Breast epithelium (tissue), 4 donors: Measurements from ENCODE around the gene AKT3. TPM values are rescaled to one million over a fixed set of nuclear protein-coding genes. Genes with fewer than 3 reads are reported as not detected.

Experiments
- DNase-seq, 2 donors: peaks; one replicate each; pipeline ENCODE4 v3.0.0-alpha.2; 2019; ENCODE audit warnings: low spot score in 2 of 2
- H3K27ac ChIP-seq, 2 donors: fragments of 200-600 bp; sonication (generic) in 1 of 2; one replicate each; pipeline ENCODE4 v1.5.1; 2016 to 2019; ENCODE audit warnings: mild to moderate bottlenecking in 1 of 2
- H3K27me3 ChIP-seq, 2 donors: fragments of 200-600 bp; sonication (generic) in 1 of 2; one replicate each; pipeline versions ENCODE4 v1.5.1 to v1.6.0; 2017 to 2019; ENCODE audit warnings: control low read depth in 1 of 2, mild to moderate bottlenecking in 1 of 2
- H3K36me3 ChIP-seq: fragments of 200-600 bp; one replicate; pipeline ENCODE4 v1.5.1; 2019
- H3K4me1 ChIP-seq, 2 donors: fragments of 200-600 bp; sonication (generic); one replicate each; pipeline ENCODE4 v1.5.1; 2016 to 2019; ENCODE audit warnings: control low read depth in 1 of 2
- H3K4me3 ChIP-seq, 3 donors: fragments of 200-600 bp; sonication (generic); 1 replicate in 2 of 3; 2 replicates in 1 of 3; pipeline ENCODE4 v1.5.1; 2016 to 2019; ENCODE audit warnings: mild to moderate bottlenecking in 3 of 3, moderate library complexity in 2 of 3
- H3K9me3 ChIP-seq, 2 donors: fragments of 200-600 bp; sonication (generic) in 1 of 2; one replicate each; pipeline ENCODE4 v1.5.1; 2016 to 2019; ENCODE audit warnings: control low read depth in 1 of 2
- CTCF ChIP-seq, 3 donors: fragments of 450-650 bp; IDR thresholded peaks; one replicate each; pipeline ENCODE4 v1.5.1; 2016 to 2017; ENCODE audit warnings: antibody characterized with exemption in 3 of 3, mild to moderate bottlenecking in 3 of 3, moderate library complexity in 3 of 3
- POLR2A ChIP-seq: fragments of 450-650 bp; IDR thresholded peaks from one replicate; pipeline ENCODE4 v1.6.1; 2016; ENCODE audit warnings: antibody characterized with exemption, mild to moderate bottlenecking, moderate library complexity
- POLR2AphosphoS5 ChIP-seq, 3 donors: sonication (generic); formaldehyde crosslinking; IDR thresholded peaks; one replicate each; pipeline ENCODE4 v1.6.1; 2017; ENCODE audit warnings: antibody characterized with exemption in 3 of 3
- intact Hi-C: fragments of 100-400 bp; cut with DNase I; formaldehyde crosslinking; loops from one replicate; pipeline ENCODE4 v1.15.1; 2023; ENCODE audit warnings: low total_unique reads
- total RNA-seq, 3 donors: library from RNA; depleted of rRNA; stranded (reverse); fragments of >200 nt; gene quantifications; one replicate each; pipeline ENCODE4 v1.1.0, GENCODE V29; 2016

AKT3 gene
- total RNA-seq, 3 donors from 2014 or later, result 49.6 to 58.7 (median 58.7) TPM

- no peaks in the 10 kb centered on the region for H3K36me3 ChIP-seq
- no peaks in the 10 kb centered on the region for H3K9me3 ChIP-seq
- no peak overlapping the region for H3K4me3 ChIP-seq
- H3K27me3 ChIP-seq, result no peaks in the 10 kb centered on the region
- H3K27ac ChIP-seq, result peak overlapping the region; percentile 10 to 23
- intact Hi-C loops, result no loop called here
- DNase-seq, result peak in 1 of 2 donors; percentile 40
- no peaks in the 10 kb centered on the region for H3K4me1 ChIP-seq
- TF ChIP-seq POLR2A, result no peak
- no peak for TF ChIP-seq CTCF (IDR thresholded peaks at IDR 0.05)
- no peak for TF ChIP-seq POLR2AphosphoS5 (IDR thresholded peaks at IDR 0.05)
Measured at GRCh38 chr1:243731301-243731891, 118.6 kb downstream of the AKT3 start.

- DNase-seq, result peak in 1 of 2 donors; percentile 39
- Histone ChIP-seq H3K9me3 (no peaks in the 10 kb centered on the region), H3K27ac (peak overlapping the region; percentile 23 to 52), H3K4me3 (no peak overlapping the region), H3K27me3 (no peaks in the 10 kb centered on the region), H3K4me1 (no peaks in the 10 kb centered on the region), H3K36me3 (no peaks in the 10 kb centered on the region)
- TF ChIP-seq CTCF (IDR thresholded peaks at IDR 0.05) (no peak), POLR2A (no peak), POLR2AphosphoS5 (IDR thresholded peaks at IDR 0.05) (no peak)
- intact Hi-C loops, result no loop called here
Measured at GRCh38 chr1:243730487-243731150, 119.4 kb downstream of the AKT3 start.

- H3K4me1 ChIP-seq, result no peaks in the 10 kb centered on the region
- intact Hi-C loops, result no loop called here
- no peak for TF ChIP-seq POLR2AphosphoS5 (IDR thresholded peaks at IDR 0.05)
- no peak for TF ChIP-seq POLR2A
- no peak for TF ChIP-seq CTCF (IDR thresholded peaks at IDR 0.05)
- H3K27me3 ChIP-seq, result no peaks in the 10 kb centered on the region
- no peak overlapping the region for H3K4me3 ChIP-seq
- H3K27ac ChIP-seq, result no peak overlapping the region
- no peaks in the 10 kb centered on the region for H3K9me3 ChIP-seq
- H3K36me3 ChIP-seq, result no peaks in the 10 kb centered on the region
- no peak for DNase-seq
Measured at GRCh38 chr1:243729956-243730355, 120.1 kb downstream of the AKT3 start.

GRCh38 chr1:243727503-243728203, 122.4 kb downstream of the AKT3 start:
- no peak overlapping the region for H3K4me3 ChIP-seq
- no peaks in the 10 kb centered on the region for H3K27me3 ChIP-seq
- H3K9me3 ChIP-seq, result no peaks in the 10 kb centered on the region
- no peaks in the 10 kb centered on the region for H3K36me3 ChIP-seq
- intact Hi-C loops, result no loop called here
- H3K4me1 ChIP-seq, result no peaks in the 10 kb centered on the region
- no peak overlapping the region for H3K27ac ChIP-seq
- TF ChIP-seq POLR2A (no peak), CTCF (IDR thresholded peaks at IDR 0.05) (no peak), POLR2AphosphoS5 (IDR thresholded peaks at IDR 0.05) (no peak)
- DNase-seq, result no peak
